Fibroblast of lung (primary cell): ENCODE measurements around the gene CROCC2. TPM values are rescaled to one million over a fixed set of nuclear protein-coding genes. Genes with fewer than 3 reads are reported as not detected.

ENCODE experiments used
- DNase-seq, 2 donors: peaks; one replicate each; pipeline versions ENCODE4 v3.0.0 to v3.0.0-alpha.2; 2010; ENCODE audit warnings: low read depth in 2 of 2
- H2AFZ ChIP-seq: 2 replicates; pipeline ENCODE4 v1.5.1; 2012; ENCODE audit warnings: low read length, control low read depth, inconsistent platforms
- H3K27ac ChIP-seq: 2 replicates; pipeline ENCODE4 v1.5.1; 2011; ENCODE audit warnings: low read length, control low read depth; ENCODE audit not compliant: insufficient read depth
- H3K27me3 ChIP-seq: 2 replicates; pipeline ENCODE4 v1.5.1; 2011; ENCODE audit warnings: mild to moderate bottlenecking, low read length; ENCODE audit not compliant: control insufficient read depth, insufficient read depth
- H3K36me3 ChIP-seq: 2 replicates; pipeline ENCODE4 v1.5.1; 2011; ENCODE audit warnings: low read length; ENCODE audit not compliant: control insufficient read depth, insufficient read depth
- H3K4me1 ChIP-seq: 2 replicates; pipeline ENCODE4 v1.5.1; 2011; ENCODE audit warnings: low read length; ENCODE audit not compliant: control insufficient read depth, insufficient read depth; ENCODE audit errors: extremely low read depth
- H3K4me2 ChIP-seq: 2 replicates; pipeline ENCODE4 v1.5.1; 2011; ENCODE audit warnings: low read length, control low read depth; ENCODE audit not compliant: insufficient read depth; ENCODE audit errors: extremely low read depth
- H3K4me3 ChIP-seq, 4 experiments: fragments of 200-600 bp in 1 of 4; sonication (generic) in 1 of 4; replicated peaks in 1 of 4; 2 replicates each; pipeline ENCODE4 v1.5.1; 2011 to 2016; ENCODE audit warnings: low read length in 4 of 4, low read depth in 3 of 4, mild to moderate bottlenecking in 3 of 4, control low read depth in 2 of 4, inconsistent platforms in 1 of 4, mixed read lengths in 1 of 4; ENCODE audit not compliant: insufficient read depth in 1 of 4; ENCODE audit errors: control extremely low read depth in 1 of 4
- H3K79me2 ChIP-seq: 2 replicates; pipeline ENCODE4 v1.5.1; 2012; ENCODE audit warnings: mild to moderate bottlenecking, low read length, inconsistent platforms; ENCODE audit not compliant: control insufficient read depth, insufficient read depth
- H3K9ac ChIP-seq: 2 replicates; pipeline ENCODE4 v1.5.1; 2011; ENCODE audit warnings: mild to moderate bottlenecking, low read length, control low read depth; ENCODE audit not compliant: insufficient read depth
- H3K9me3 ChIP-seq: 2 replicates; pipeline ENCODE4 v1.5.1; 2012; ENCODE audit warnings: low read depth, low read length; ENCODE audit not compliant: control insufficient read depth, insufficient read depth
- H4K20me1 ChIP-seq: 2 replicates; pipeline ENCODE4 v1.5.1; 2011; ENCODE audit warnings: low read length; ENCODE audit not compliant: control insufficient read depth, insufficient read depth; ENCODE audit errors: extremely low read depth
- EZH2 ChIP-seq: IDR thresholded peaks from 2 replicates; pipeline ENCODE4 v1.5.1; 2012; ENCODE audit warnings: low read length, control low read depth, mild to moderate bottlenecking; ENCODE audit errors: missing control alignments
- polyA plus RNA-seq, 2 donors: library from polyadenylated mRNA; depleted of rRNA in 1 of 2; stranded (reverse) in 1 of 2; unstranded in 1 of 2; fragments of >200 nt; gene quantifications; 2 replicates each; pipeline ENCODE4 v1.2.1, GENCODE V29; 2011 to 2012; ENCODE audit warnings: missing spikeins in 1 of 2
- total RNA-seq: library from RNA; depleted of rRNA; stranded (reverse); fragments of >200 nt; gene quantifications from 2 replicates; pipeline ENCODE4 v1.2.1, GENCODE V29; 2014
- TF ChIP-seq, protein P1 (sequence below), 2 donors: IDR thresholded peaks in 1 of 2; conservative IDR thresholded peaks in 1 of 2; 1 replicate in 1 of 2; 2 replicates in 1 of 2; pipeline ENCODE4 v1.5.1; 2011 to 2012; ENCODE audit warnings: low read length in 2 of 2, control low read depth in 1 of 2, inconsistent platforms in 1 of 2, low read depth in 1 of 2, mild to moderate bottlenecking in 1 of 2

The CROCC2 gene
- total and polyA plus RNA-seq, 2 donors (not counting 1 experiment from before 2014, with no cell fraction given): 0.12 to 0.33 TPM

DNA sequence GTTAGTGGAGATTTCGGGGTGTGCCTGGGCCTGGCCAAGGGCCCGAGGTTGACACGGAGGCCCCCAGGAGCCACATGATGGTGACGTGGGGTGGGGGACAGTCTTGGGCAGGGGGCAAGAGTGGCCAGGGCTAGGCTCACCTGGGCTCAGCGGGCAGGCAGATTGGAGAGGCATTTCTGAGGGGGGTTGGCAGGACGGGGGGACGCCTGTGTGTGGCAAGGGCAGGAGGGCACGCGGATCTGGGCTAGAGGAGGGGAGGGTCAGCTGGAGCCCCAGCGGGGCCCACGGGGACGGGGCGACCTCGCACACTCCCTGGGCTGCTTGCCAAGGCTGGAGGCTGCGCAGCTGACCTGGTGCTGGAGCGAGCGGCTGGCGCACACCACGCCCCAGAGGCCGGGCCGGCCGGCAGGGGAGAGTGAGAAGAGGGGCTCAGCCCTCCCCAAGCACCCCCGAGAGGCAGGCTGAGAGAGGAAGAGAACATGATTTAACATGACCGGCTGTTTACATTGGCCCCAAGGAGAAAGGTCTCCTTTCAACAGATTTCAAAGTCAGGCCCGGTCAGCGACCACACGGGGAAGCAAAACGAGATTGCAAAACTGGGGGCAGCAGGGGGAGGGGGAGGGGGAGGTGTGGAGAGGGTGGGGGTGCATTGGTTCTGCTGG is 54.3 kb downstream of the CROCC2 start:
- no peaks in the 10 kb centered on the region for H4K20me1 ChIP-seq
- H3K27ac ChIP-seq: no peak overlapping the region
- H3K9me3 ChIP-seq: no peaks in the 10 kb centered on the region
- no peak overlapping the region for H2AFZ ChIP-seq
- H3K79me2 ChIP-seq: no peaks in the 10 kb centered on the region
- H3K4me1 ChIP-seq: peaks cover 23% of the 10 kb centered on the region
- H3K36me3 ChIP-seq: no peaks in the 10 kb centered on the region
- DNase-seq: peak in 1 of 2 donors; percentile 97
- peaks cover 3% of the 10 kb centered on the region for H3K27me3 ChIP-seq
- H3K9ac ChIP-seq: peak overlapping the region; percentile 37
- H3K4me3 ChIP-seq: no peak overlapping the region
- TF ChIP-seq, protein P1, sequence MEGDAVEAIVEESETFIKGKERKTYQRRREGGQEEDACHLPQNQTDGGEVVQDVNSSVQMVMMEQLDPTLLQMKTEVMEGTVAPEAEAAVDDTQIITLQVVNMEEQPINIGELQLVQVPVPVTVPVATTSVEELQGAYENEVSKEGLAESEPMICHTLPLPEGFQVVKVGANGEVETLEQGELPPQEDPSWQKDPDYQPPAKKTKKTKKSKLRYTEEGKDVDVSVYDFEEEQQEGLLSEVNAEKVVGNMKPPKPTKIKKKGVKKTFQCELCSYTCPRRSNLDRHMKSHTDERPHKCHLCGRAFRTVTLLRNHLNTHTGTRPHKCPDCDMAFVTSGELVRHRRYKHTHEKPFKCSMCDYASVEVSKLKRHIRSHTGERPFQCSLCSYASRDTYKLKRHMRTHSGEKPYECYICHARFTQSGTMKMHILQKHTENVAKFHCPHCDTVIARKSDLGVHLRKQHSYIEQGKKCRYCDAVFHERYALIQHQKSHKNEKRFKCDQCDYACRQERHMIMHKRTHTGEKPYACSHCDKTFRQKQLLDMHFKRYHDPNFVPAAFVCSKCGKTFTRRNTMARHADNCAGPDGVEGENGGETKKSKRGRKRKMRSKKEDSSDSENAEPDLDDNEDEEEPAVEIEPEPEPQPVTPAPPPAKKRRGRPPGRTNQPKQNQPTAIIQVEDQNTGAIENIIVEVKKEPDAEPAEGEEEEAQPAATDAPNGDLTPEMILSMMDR (conservative IDR thresholded peaks at IDR 0.05 in 1 of 2, IDR thresholded peaks at IDR 0.05 in 1 of 2; ENCODE audit: low read depth in 1 of 2, low read length in 2 of 2): no peak
- no peak for TF ChIP-seq EZH2
- H3K4me2 ChIP-seq: peak overlapping the region; percentile 51

GRCh38 chr2:240960971-240961876 is 55.1 kb downstream of the CROCC2 start:
- Histone ChIP-seq H3K27ac (no peak overlapping the region), H3K36me3 (no peaks in the 10 kb centered on the region), H4K20me1 (no peaks in the 10 kb centered on the region), H3K4me1 (peaks cover 21% of the 10 kb centered on the region), H2AFZ (no peak overlapping the region), H3K27me3 (no peaks in the 10 kb centered on the region), H3K4me3 (no peak overlapping the region), H3K4me2 (no peak overlapping the region), H3K9ac (no peak overlapping the region), H3K79me2 (no peaks in the 10 kb centered on the region), H3K9me3 (no peaks in the 10 kb centered on the region)
- TF ChIP-seq, protein P1 (conservative IDR thresholded peaks at IDR 0.05 in 1 of 2, IDR thresholded peaks at IDR 0.05 in 1 of 2; ENCODE audit: low read depth in 1 of 2, low read length in 2 of 2): no peak
- no peak for TF ChIP-seq EZH2
- peak in 1 of 2 donors; percentile 12 for DNase-seq

DNA sequence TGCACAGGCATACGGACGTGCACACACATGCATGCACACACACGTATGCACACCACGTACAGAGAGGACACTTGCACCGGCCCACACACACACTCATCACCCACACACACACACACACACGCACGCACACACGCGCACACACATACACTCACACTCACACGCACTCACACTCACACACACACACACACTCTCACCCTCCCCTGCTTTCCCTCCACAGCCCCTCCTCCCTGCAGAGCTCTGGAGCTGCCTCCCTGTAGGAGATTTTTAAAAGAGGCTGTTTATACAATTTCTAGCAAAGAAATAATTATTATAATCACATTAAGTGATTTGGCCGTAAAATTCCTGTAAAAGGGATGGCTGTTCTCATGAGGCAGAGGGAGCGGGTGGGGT is 55.8 kb downstream of the CROCC2 start:
- H3K27me3 ChIP-seq: no peaks in the 10 kb centered on the region
- no peak overlapping the region for H3K27ac ChIP-seq
- TF ChIP-seq, protein P1 (conservative IDR thresholded peaks at IDR 0.05 in 1 of 2, IDR thresholded peaks at IDR 0.05 in 1 of 2; ENCODE audit: low read depth in 1 of 2, low read length in 2 of 2): no peak
- no peak for TF ChIP-seq EZH2
- no peaks in the 10 kb centered on the region for H3K79me2 ChIP-seq
- no peak for DNase-seq
- H4K20me1 ChIP-seq: no peaks in the 10 kb centered on the region
- no peak overlapping the region for H3K4me3 ChIP-seq
- H3K36me3 ChIP-seq: no peaks in the 10 kb centered on the region
- H3K9me3 ChIP-seq: no peaks in the 10 kb centered on the region
- peaks cover 21% of the 10 kb centered on the region for H3K4me1 ChIP-seq
- no peak overlapping the region for H3K9ac ChIP-seq
- peak overlapping the region; percentile 25 for H3K4me2 ChIP-seq
- H2AFZ ChIP-seq: no peak overlapping the region
